Measurements from ENCODE around the gene XDH. TPM values are rescaled to one million over a fixed set of nuclear protein-coding genes. Genes with fewer than 3 reads are reported as not detected.

The XDH gene
- total RNA-seq, 4 donors from 2014 or later, result 19.0 to 108 (median 92.3) TPM

GRCh38 chr2:31404302-31404701 is 10.2 kb downstream of the XDH start:
- no peak overlapping the region for H3K4me3 ChIP-seq
- no peaks in the 10 kb centered on the region for H3K4me1 ChIP-seq
- H3K27me3 ChIP-seq, result no peaks in the 10 kb centered on the region
- TF ChIP-seq, protein P1, sequence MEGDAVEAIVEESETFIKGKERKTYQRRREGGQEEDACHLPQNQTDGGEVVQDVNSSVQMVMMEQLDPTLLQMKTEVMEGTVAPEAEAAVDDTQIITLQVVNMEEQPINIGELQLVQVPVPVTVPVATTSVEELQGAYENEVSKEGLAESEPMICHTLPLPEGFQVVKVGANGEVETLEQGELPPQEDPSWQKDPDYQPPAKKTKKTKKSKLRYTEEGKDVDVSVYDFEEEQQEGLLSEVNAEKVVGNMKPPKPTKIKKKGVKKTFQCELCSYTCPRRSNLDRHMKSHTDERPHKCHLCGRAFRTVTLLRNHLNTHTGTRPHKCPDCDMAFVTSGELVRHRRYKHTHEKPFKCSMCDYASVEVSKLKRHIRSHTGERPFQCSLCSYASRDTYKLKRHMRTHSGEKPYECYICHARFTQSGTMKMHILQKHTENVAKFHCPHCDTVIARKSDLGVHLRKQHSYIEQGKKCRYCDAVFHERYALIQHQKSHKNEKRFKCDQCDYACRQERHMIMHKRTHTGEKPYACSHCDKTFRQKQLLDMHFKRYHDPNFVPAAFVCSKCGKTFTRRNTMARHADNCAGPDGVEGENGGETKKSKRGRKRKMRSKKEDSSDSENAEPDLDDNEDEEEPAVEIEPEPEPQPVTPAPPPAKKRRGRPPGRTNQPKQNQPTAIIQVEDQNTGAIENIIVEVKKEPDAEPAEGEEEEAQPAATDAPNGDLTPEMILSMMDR (IDR thresholded peaks at IDR 0.05), result no peak
- no peak for TF ChIP-seq POLR2A (IDR thresholded peaks at IDR 0.05)
- no peak for DNase-seq
- no peaks in the 10 kb centered on the region for H3K9me3 ChIP-seq
- peak overlapping the region in 1 of 4 donors; percentile 22 for H3K27ac ChIP-seq
- H3K36me3 ChIP-seq, result no peaks in the 10 kb centered on the region

DNA sequence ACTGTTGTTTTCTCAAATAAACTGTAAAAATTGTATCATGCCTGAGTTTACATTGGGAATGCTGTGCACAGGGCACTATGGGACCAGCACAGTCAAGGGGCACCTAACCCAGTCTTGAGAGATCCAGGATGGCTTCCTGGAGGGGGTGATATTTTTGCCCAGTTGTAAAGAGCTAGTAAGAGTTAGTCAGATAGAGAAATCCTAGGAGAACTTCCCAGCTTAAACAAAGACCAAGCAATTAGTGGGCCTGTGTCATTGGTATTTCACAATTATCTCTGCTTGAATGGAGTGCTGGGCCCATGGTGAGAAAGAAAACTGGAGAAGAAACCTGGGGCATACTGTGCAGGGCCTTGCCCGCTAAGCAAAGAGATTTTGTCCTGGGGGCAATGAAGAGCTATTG is 12.2 kb downstream of the XDH start:
- Histone ChIP-seq H3K27ac (no peak overlapping the region), H3K9me3 (no peaks in the 10 kb centered on the region), H3K36me3 (no peaks in the 10 kb centered on the region), H3K27me3 (no peaks in the 10 kb centered on the region), H3K4me3 (no peak overlapping the region), H3K4me1 (no peaks in the 10 kb centered on the region)
- no peak for TF ChIP-seq POLR2A (IDR thresholded peaks at IDR 0.05)
- TF ChIP-seq, protein P1 (IDR thresholded peaks at IDR 0.05), result no peak
- no peak for DNase-seq

- H3K4me3 ChIP-seq, result no peak overlapping the region
- no peaks in the 10 kb centered on the region for H3K9me3 ChIP-seq
- no peaks in the 10 kb centered on the region for H3K27me3 ChIP-seq
- no peak overlapping the region for H3K27ac ChIP-seq
- H3K4me1 ChIP-seq, result no peaks in the 10 kb centered on the region
- no peak for DNase-seq
- H3K36me3 ChIP-seq, result no peaks in the 10 kb centered on the region
- no peak for TF ChIP-seq POLR2A (IDR thresholded peaks at IDR 0.05)
- TF ChIP-seq, protein P1 (IDR thresholded peaks at IDR 0.05), result no peak
These were observed 13.0 kb downstream of the XDH start for GRCh38 chr2:31401580-31401979.

- Histone ChIP-seq H3K4me3 (no peak overlapping the region), H3K27ac (no peak overlapping the region), H3K9me3 (no peaks in the 10 kb centered on the region), H3K36me3 (no peaks in the 10 kb centered on the region), H3K27me3 (no peaks in the 10 kb centered on the region), H3K4me1 (no peaks in the 10 kb centered on the region)
- TF ChIP-seq POLR2A (IDR thresholded peaks at IDR 0.05), result no peak
- TF ChIP-seq, protein P1 (IDR thresholded peaks at IDR 0.05), result no peak
- no peak for DNase-seq
These were observed 15.7 kb downstream of the XDH start for GRCh38 chr2:31398881-31399280.

GRCh38 chr2:31397094-31397493 is 17.4 kb downstream of the XDH start:
- DNase-seq, result no peak
- no peak overlapping the region for H3K27ac ChIP-seq
- no peaks in the 10 kb centered on the region for H3K4me1 ChIP-seq
- TF ChIP-seq, protein P1 (IDR thresholded peaks at IDR 0.05), result no peak
- TF ChIP-seq POLR2A (IDR thresholded peaks at IDR 0.05), result no peak
- H3K4me3 ChIP-seq, result no peak overlapping the region
- no peaks in the 10 kb centered on the region for H3K27me3 ChIP-seq
- no peaks in the 10 kb centered on the region for H3K36me3 ChIP-seq
- H3K9me3 ChIP-seq, result no peaks in the 10 kb centered on the region

DNA sequence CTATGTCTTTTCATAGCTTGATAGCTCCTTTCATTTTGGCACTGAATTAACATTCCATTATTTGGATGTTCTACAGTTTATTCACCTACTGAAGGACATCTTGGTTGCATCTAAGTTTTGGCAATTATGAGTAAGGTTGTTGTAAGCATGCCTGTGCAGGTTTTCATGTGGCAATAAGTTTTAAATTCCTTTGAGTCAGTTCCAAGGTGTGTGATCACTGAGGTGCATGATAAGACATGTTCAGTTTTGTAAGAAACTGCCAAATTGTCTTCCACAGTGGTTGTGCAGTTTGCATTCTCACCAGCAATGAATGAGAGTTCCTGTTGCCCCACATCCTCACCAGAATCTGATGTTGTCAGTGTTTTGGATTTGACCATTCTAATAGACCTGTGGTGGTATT is 24.2 kb downstream of the XDH start:
- Histone ChIP-seq H3K4me1 (no peaks in the 10 kb centered on the region), H3K27me3 (no peaks in the 10 kb centered on the region), H3K4me3 (no peak overlapping the region), H3K36me3 (no peaks in the 10 kb centered on the region), H3K27ac (no peak overlapping the region), H3K9me3 (no peaks in the 10 kb centered on the region)
- TF ChIP-seq, protein P1 (IDR thresholded peaks at IDR 0.05), result no peak
- DNase-seq, result no peak

Measured in Peyer's patch (tissue), 4 donors.